ENCODE results near the gene SHC1. TPM values are rescaled to one million over a fixed set of nuclear protein-coding genes. Genes with fewer than 3 reads are reported as not detected.

SHC1 gene
- total and polyA plus RNA-seq, 2 experiments from 2014 or later, result 117 to 211 TPM

DNA sequence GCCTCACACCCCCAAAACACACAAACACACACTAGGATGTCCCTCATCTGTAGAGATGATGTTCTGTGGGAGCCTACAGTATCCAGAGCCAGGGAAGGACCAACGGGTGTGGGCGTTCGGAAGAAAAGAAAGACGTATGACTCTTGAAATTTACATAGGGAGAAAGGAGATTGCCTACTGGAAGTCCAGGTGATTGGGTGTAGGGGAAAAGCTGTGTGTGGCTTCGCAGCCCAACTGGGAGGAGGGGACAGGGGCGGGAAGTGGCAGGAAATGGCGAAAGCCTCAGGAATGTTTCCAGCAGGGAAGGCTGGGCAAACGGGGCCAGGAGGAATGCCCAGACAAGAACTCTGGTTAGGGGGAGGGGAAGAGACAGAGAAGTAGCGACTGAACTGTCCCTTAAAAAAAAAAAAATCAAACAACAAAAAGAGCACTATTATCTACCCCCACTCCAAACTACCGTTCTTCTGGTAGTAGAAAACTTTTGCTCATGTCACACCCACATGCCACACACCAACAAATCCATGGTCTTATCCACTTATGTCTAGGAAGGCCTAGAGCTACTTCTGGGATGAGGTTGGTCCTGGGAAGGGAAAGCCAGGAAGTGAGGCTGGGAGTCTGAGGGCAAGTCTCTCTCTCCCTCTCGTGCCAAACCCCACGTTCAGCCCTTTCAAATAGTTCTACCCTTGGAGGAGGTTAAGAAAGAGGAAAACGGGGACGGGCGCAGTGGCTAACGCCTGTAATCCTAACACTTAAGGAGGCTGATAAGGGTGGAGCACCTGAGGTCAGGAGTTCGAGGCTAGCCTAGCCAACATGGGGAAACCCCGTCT is 2.2 kb upstream of the SHC1 start (continued):
- TF ChIP-seq, protein P1, sequence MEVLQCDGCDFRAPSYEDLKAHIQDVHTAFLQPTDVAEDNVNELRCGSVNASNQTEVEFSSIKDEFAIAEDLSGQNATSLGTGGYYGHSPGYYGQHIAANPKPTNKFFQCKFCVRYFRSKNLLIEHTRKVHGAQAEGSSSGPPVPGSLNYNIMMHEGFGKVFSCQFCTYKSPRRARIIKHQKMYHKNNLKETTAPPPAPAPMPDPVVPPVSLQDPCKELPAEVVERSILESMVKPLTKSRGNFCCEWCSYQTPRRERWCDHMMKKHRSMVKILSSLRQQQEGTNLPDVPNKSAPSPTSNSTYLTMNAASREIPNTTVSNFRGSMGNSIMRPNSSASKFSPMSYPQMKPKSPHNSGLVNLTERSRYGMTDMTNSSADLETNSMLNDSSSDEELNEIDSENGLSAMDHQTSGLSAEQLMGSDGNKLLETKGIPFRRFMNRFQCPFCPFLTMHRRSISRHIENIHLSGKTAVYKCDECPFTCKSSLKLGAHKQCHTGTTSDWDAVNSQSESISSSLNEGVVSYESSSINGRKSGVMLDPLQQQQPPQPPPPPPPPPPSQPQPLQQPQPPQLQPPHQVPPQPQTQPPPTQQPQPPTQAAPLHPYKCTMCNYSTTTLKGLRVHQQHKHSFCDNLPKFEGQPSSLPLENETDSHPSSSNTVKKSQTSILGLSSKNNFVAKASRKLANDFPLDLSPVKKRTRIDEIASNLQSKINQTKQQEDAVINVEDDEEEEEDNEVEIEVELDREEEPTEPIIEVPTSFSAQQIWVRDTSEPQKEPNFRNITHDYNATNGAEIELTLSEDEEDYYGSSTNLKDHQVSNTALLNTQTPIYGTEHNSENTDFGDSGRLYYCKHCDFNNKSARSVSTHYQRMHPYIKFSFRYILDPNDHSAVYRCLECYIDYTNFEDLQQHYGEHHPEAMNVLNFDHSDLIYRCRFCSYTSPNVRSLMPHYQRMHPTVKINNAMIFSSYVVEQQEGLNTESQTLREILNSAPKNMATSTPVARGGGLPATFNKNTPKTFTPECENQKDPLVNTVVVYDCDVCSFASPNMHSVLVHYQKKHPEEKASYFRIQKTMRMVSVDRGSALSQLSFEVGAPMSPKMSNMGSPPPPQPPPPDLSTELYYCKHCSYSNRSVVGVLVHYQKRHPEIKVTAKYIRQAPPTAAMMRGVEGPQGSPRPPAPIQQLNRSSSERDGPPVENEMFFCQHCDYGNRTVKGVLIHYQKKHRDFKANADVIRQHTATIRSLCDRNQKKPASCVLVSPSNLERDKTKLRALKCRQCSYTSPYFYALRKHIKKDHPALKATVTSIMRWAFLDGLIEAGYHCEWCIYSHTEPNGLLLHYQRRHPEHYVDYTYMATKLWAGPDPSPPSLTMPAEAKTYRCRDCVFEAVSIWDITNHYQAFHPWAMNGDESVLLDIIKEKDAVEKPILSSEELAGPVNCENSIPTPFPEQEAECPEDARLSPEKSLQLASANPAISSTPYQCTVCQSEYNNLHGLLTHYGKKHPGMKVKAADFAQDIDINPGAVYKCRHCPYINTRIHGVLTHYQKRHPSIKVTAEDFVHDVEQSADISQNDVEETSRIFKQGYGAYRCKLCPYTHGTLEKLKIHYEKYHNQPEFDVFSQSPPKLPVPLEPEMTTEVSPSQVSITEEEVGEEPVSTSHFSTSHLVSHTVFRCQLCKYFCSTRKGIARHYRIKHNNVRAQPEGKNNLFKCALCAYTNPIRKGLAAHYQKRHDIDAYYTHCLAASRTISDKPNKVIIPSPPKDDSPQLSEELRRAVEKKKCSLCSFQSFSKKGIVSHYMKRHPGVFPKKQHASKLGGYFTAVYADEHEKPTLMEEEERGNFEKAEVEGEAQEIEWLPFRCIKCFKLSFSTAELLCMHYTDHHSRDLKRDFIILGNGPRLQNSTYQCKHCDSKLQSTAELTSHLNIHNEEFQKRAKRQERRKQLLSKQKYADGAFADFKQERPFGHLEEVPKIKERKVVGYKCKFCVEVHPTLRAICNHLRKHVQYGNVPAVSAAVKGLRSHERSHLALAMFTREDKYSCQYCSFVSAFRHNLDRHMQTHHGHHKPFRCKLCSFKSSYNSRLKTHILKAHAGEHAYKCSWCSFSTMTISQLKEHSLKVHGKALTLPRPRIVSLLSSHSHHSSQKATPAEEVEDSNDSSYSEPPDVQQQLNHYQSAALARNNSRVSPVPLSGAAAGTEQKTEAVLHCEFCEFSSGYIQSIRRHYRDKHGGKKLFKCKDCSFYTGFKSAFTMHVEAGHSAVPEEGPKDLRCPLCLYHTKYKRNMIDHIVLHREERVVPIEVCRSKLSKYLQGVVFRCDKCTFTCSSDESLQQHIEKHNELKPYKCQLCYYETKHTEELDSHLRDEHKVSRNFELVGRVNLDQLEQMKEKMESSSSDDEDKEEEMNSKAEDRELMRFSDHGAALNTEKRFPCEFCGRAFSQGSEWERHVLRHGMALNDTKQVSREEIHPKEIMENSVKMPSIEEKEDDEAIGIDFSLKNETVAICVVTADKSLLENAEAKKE (CRISPR knock-in tag; IDR thresholded peaks at IDR 0.05), result no peak
- TF ChIP-seq, protein P2, sequence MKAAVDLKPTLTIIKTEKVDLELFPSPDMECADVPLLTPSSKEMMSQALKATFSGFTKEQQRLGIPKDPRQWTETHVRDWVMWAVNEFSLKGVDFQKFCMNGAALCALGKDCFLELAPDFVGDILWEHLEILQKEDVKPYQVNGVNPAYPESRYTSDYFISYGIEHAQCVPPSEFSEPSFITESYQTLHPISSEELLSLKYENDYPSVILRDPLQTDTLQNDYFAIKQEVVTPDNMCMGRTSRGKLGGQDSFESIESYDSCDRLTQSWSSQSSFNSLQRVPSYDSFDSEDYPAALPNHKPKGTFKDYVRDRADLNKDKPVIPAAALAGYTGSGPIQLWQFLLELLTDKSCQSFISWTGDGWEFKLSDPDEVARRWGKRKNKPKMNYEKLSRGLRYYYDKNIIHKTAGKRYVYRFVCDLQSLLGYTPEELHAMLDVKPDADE (IDR thresholded peaks at IDR 0.05), result peak; percentile 88

DNA sequence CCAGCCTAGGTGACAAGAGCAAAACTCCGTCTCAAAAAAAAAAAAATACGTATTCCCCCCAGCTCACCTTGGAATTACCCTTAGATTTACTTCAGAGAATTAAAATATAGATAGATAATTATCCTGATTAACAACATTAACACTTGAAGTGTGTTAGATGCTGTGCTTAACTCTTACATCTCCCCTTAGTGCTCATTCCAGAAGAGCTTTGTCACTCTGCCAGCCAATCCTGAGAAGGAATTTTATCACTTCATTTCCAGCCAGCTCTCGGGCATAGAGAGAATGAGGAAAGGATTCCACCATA is 1.6 kb upstream of the SHC1 start:
- peak overlapping the region; percentile 97 for H3K27ac ChIP-seq (ENCODE audit: low read depth)
- peaks cover 21% of the 10 kb centered on the region for H4K20me1 ChIP-seq (replicated peaks; ENCODE audit: insufficient read depth)
- H3K4me3 ChIP-seq, result peak overlapping the region; percentile 82
- H3K4me2 ChIP-seq, result peak overlapping the region; percentile 90
- peaks cover 20% of the 10 kb centered on the region for H3F3A ChIP-seq (replicated peaks; ENCODE audit: low read depth)
- H3K79me2 ChIP-seq (replicated peaks; ENCODE audit: insufficient read depth), result peaks cover 62% of the 10 kb centered on the region
- Mint-ChIP-seq H3K4me1 (peaks cover 36% of the 10 kb centered on the region), H3K9me3 (peaks cover 3% of the 10 kb centered on the region; the same call in 1 of the 3 replicates), H3K27me3 (ENCODE audit: insufficient read depth, low read depth, poor library complexity) (peaks cover 14% of the 10 kb centered on the region), H3K27ac (no peak overlapping the region), H3K36me3 (ENCODE audit: low read depth) (peaks cover 35% of the 10 kb centered on the region), H3K4me3 (no peak overlapping the region)
- ATAC-seq (no peak), DNase-seq (ENCODE audit: low spot score) (no peak)
- no peak overlapping the region for H2AFZ ChIP-seq
- no peaks in the 10 kb centered on the region for H3K27me3 ChIP-seq (ENCODE audit: insufficient read depth)
- no peaks in the 10 kb centered on the region for H3K9me2 ChIP-seq (ENCODE audit: insufficient read depth)
- H3K36me3 ChIP-seq (ENCODE audit: insufficient read depth), result peaks cover 5% of the 10 kb centered on the region
- peaks cover 30% of the 10 kb centered on the region for H3K4me1 ChIP-seq (ENCODE audit: insufficient read depth)
- TF ChIP-seq, protein P3, sequence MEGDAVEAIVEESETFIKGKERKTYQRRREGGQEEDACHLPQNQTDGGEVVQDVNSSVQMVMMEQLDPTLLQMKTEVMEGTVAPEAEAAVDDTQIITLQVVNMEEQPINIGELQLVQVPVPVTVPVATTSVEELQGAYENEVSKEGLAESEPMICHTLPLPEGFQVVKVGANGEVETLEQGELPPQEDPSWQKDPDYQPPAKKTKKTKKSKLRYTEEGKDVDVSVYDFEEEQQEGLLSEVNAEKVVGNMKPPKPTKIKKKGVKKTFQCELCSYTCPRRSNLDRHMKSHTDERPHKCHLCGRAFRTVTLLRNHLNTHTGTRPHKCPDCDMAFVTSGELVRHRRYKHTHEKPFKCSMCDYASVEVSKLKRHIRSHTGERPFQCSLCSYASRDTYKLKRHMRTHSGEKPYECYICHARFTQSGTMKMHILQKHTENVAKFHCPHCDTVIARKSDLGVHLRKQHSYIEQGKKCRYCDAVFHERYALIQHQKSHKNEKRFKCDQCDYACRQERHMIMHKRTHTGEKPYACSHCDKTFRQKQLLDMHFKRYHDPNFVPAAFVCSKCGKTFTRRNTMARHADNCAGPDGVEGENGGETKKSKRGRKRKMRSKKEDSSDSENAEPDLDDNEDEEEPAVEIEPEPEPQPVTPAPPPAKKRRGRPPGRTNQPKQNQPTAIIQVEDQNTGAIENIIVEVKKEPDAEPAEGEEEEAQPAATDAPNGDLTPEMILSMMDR (conservative IDR thresholded peaks at IDR 0.05; ENCODE audit: low read depth in 2 of 2), result no peak
- TF ChIP-seq, protein P4, sequence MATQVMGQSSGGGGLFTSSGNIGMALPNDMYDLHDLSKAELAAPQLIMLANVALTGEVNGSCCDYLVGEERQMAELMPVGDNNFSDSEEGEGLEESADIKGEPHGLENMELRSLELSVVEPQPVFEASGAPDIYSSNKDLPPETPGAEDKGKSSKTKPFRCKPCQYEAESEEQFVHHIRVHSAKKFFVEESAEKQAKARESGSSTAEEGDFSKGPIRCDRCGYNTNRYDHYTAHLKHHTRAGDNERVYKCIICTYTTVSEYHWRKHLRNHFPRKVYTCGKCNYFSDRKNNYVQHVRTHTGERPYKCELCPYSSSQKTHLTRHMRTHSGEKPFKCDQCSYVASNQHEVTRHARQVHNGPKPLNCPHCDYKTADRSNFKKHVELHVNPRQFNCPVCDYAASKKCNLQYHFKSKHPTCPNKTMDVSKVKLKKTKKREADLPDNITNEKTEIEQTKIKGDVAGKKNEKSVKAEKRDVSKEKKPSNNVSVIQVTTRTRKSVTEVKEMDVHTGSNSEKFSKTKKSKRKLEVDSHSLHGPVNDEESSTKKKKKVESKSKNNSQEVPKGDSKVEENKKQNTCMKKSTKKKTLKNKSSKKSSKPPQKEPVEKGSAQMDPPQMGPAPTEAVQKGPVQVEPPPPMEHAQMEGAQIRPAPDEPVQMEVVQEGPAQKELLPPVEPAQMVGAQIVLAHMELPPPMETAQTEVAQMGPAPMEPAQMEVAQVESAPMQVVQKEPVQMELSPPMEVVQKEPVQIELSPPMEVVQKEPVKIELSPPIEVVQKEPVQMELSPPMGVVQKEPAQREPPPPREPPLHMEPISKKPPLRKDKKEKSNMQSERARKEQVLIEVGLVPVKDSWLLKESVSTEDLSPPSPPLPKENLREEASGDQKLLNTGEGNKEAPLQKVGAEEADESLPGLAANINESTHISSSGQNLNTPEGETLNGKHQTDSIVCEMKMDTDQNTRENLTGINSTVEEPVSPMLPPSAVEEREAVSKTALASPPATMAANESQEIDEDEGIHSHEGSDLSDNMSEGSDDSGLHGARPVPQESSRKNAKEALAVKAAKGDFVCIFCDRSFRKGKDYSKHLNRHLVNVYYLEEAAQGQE (IDR thresholded peaks at IDR 0.05; ENCODE audit: unreplicated experiment), result no peak
- TF ChIP-seq, protein P2 (IDR thresholded peaks at IDR 0.05), result no peak
- TF ChIP-seq ZNF331 (CRISPR knock-in tag; IDR thresholded peaks at IDR 0.05; ENCODE audit: low read depth) (no peak), STAT1 (IDR thresholded peaks at IDR 0.05; ENCODE audit: unreplicated experiment) (no peak)
